Astrocyte of the cerebellum (primary cell): ENCODE data around the gene CPT1C.
A peak's percentile ranks its signal among the peaks of the same experiment; 100 is the strongest.

Experiments
- DNase-seq: peaks from one replicate; pipeline ENCODE4 v3.0.0-alpha.2; 2011; ENCODE audit warnings: low read depth
- H3K4me3 ChIP-seq: 2 replicates; pipeline ENCODE4 v1.5.1; 2011; ENCODE audit warnings: mild to moderate bottlenecking, low read depth, low read length, moderate library complexity
- in situ Hi-C: cut with HindIII; loops from 2 replicates; pipeline ENCODE4 v1.10.0; 2017; ENCODE audit warnings: low sequenced_read_pairs
- TF ChIP-seq, protein P1 (sequence below): IDR thresholded peaks from 2 replicates; pipeline ENCODE4 v1.5.1; 2012; ENCODE audit warnings: low read length, low read depth, moderate library complexity, mild to moderate bottlenecking; ENCODE audit errors: missing control alignments

CPT1C gene

DNA sequence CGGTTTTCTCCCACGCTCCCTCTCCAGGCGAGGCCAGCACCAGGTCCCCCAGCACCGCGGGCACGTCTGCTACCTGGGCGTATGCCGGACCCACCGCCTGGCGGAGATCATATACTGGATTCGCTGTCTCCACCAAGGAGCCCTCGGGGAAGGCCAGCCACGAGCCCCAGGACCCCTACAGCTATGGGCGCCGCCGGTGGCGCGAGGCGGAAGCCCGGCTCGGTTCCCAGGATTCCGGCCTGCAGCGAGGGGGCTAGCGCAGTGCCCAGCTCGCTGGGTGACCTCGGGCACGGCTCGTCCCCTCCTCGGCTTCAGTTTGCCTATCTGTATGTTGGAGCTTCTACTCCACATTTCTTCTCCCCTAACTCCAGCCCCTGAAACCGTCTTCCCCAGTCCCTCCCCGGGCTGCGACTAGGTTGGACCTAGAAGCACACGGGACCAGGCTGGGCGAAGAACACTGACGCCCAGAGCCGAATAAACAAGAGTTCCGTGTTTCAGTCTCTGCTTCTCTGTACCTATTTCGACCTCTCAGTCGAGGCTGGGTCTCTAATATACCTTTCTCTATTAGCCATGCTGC, 749 bp upstream of the CPT1C start:
- DNase-seq: no peak
- in situ Hi-C loops: no loop called here
- TF ChIP-seq, protein P1, sequence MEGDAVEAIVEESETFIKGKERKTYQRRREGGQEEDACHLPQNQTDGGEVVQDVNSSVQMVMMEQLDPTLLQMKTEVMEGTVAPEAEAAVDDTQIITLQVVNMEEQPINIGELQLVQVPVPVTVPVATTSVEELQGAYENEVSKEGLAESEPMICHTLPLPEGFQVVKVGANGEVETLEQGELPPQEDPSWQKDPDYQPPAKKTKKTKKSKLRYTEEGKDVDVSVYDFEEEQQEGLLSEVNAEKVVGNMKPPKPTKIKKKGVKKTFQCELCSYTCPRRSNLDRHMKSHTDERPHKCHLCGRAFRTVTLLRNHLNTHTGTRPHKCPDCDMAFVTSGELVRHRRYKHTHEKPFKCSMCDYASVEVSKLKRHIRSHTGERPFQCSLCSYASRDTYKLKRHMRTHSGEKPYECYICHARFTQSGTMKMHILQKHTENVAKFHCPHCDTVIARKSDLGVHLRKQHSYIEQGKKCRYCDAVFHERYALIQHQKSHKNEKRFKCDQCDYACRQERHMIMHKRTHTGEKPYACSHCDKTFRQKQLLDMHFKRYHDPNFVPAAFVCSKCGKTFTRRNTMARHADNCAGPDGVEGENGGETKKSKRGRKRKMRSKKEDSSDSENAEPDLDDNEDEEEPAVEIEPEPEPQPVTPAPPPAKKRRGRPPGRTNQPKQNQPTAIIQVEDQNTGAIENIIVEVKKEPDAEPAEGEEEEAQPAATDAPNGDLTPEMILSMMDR: no peak
- peak overlapping the region; percentile 45 for H3K4me3 ChIP-seq

DNA sequence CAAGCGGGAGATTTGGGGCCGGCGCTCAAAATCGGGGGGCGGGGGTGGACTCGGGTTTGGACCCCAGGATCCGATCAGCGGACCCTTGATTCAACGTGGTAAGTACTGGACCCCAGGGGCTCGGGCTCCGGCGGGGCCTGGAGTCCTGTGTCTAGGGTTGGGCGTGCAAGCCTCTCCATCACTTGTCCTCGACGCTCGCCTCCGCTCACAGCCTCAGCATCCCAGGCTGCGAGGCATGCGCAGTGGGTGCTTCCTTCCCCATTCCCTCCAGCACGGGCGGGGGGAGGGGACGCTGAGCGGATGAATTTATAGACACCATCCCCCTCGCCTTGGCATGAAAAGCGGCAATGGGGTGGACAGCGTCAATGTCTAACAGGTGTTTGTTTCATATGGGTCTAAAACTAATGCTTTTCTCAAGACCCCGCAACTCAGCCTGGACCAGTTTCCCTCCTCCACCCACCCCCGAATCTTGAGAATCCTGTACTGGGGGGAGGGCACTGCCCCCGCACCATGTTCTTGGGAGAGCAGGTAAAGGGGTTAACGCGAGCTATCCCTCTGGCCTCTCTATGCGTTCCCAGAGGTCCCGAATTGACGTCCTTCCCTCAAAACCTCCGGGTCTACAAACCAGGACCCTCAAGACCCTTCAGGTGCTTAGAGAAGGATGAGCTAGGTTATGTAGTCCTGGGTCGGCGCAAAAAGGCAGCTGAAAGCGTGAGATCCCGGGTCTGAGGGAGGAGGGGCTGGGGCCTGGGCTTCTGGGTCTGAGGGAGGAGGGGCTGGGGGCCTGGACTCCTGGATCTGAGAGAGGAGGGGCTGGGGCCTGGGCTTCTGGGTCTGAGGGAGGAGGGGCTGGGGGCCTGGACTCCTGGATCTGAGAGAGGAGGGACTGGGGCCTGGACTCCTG, 579 bp downstream of the CPT1C start:
- peak; percentile 36 for DNase-seq
- TF ChIP-seq, protein P1: no peak
- H3K4me3 ChIP-seq: peak overlapping the region; percentile 45
- in situ Hi-C loops: no loop called here

DNA sequence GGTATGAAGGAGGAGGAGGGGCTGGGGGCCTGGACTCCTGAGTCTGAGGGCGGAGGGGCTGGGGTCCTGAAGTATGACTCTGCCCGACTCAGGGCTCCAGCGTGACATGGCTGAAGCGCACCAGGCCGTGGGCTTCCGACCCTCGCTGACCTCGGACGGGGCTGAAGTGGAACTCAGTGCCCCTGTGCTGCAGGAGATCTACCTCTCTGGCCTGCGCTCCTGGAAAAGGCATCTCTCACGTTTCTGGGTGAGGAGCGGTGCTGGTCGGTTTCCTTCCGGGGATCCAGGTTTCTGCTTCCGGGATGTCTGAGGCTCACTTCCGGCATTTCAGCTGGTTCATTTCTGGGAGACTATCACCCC, 1.2 kb downstream of the CPT1C start:
- TF ChIP-seq, protein P1: no peak
- in situ Hi-C loops: no loop called here
- H3K4me3 ChIP-seq: peak overlapping the region; percentile 45
- DNase-seq: no peak

DNA sequence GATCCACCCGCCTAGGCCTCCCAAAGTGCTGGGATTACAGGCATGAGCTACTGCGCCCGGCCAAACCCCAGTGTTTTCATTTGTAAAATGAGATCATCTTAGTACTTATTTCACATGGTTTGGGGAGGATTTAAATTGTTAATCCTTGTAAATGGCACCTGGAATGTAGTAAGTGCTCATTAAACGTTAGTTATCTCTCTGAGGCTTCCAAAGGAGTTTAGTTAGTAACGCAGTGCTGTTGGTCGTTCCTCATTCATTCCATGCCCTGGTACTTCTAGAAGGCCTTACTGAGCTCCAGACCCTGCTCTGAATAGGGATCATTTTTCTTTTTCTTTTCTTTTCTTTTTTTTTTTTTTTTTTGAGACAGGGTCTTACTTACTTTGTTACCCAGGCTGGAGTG, 5.2 kb downstream of the CPT1C start:
- in situ Hi-C loops: no loop called here
- TF ChIP-seq, protein P1: no peak
- DNase-seq: no peak

DNA sequence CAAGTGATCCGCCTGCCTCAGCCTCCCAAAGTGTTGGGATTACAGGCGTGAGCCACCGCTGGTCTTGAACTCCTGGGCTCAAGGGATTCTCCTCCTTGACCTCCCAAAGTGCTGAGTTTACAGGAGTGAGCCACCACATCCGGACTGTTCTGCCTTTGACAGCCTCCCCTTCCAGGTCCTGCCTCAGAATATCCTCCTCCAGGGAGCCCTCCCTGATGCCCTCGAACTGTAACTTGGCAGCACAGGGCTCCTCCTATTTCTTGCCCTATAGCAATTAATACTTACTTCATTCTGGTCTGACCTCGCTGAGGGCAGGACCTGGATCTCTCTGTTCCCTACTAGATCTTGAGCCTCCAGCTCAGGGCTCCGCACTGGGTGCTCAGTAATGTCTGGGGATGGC, 5.9 kb downstream of the CPT1C start:
- in situ Hi-C loops: no loop called here
- DNase-seq: no peak
- TF ChIP-seq, protein P1: no peak
- H3K4me3 ChIP-seq: no peak overlapping the region

More for the DNA sequence above, 5.2 kb downstream of the CPT1C start:
- no peak overlapping the region for H3K4me3 ChIP-seq

DNA sequence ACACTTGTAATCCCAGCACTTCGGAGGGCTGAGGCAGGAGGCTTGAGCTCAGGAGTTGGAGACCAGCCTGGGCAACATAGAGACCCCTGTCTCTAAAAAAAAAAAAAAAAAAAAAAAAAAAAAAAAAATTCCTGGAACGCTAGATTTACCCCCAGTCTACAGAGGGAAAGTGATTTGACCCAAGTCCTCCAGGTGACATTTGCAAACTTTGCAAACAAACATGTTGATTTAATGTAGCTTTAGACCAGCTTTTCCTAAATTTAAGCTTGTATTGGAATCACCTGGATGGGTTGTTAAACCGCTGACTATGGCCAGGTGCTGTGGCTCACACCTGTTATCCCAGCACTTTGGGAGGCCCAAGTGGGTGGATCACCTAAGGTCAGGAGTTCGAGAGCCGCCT, 8.4 kb downstream of the CPT1C start:
- no peak overlapping the region for H3K4me3 ChIP-seq
- TF ChIP-seq, protein P1: no peak
- in situ Hi-C loops: no loop called here
- DNase-seq: no peak
